SKM-1 treated with dmso at 0.1 percent for 144 hours (cell line): ENCODE results near the gene ATP8A1.

Source experiments
- DNase-seq: peaks from one replicate; lab custom pipeline; 2025; ENCODE audit not compliant: unreplicated experiment; lab: John Stamatoyannopoulos, UW

ATP8A1 gene

DNA sequence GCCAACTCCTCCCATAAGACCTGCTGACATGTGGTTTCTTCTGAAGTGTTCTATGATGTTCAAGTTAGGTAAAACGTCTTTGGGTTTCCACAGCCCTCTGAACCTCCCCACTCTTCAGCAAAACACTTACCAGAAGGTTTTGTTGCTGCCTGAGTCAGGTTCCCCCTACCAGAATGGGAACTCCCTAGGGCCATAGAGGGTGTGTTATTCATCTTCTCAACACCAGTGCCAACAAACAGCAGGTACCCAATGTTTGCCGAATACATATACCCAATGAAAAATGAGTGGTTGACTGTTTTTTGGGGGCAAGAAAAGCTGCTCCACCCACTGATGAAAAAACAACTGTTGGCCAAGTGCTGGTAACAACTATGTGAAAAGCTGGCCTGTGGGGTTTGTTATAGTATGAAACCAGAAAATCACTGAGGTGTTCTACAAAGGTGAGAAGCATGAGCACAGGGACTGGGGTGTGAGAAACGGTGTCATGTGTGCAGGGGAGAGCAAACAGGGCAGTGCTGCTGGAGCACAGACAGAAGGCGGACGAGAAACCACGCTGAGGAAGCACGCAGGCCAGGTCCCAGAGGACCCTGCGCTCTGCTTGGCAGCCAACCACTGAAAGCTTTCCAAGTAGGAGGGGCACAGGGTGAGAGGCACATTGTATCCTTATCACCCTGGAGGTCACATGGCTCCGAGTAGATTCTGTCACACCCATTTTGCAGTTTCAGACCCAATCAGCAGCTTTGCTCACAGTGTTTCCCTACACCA, 28.8 kb downstream of the ATP8A1 start:
- DNase-seq, result no peak

GRCh38 chr4:42626629-42627146, 30.2 kb downstream of the ATP8A1 start:
- DNase-seq, result no peak

GRCh38 chr4:42625329-42625728, 31.6 kb downstream of the ATP8A1 start:
- DNase-seq, result no peak

DNA sequence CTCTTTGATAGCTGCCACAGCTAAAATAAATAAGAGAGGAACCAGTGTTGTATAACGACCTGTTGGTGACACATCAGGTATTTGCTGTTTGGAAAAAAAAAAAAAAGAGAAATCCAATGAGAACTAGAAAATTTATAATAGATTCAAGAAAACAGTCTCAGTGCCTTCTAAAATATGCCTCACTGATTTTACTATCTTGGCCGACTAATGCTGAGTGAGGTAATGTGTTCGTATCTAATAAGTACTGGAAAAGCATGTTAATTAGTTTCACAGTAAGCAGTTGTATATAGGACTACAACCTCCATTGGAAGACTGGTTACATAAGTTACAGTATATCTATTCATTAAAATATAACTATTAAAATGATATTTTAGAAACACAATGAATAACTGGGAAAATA, 32.4 kb downstream of the ATP8A1 start:
- no peak for DNase-seq

- no peak for DNase-seq
These were observed 38.9 kb downstream of the ATP8A1 start for GRCh38 chr4:42618023-42618422.

DNA sequence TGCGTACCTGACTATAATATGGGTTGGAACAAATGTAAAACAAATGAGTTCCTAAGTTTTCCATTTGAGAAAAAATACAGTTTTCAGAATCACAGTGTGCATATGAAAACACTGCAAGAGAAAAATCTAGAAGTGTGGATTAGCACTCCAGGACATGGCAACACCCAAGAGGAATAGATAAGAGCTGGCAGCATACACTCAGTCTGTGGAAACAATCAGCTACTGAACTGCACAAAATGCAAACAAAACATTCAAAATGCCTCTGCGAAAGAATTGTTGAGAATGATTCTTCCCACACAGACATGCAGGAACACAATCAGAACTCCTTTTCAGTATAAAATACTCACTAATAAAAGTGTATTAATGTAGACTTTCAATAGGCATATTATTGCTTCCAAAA, 39.9 kb downstream of the ATP8A1 start:
- DNase-seq, result no peak

DNA sequence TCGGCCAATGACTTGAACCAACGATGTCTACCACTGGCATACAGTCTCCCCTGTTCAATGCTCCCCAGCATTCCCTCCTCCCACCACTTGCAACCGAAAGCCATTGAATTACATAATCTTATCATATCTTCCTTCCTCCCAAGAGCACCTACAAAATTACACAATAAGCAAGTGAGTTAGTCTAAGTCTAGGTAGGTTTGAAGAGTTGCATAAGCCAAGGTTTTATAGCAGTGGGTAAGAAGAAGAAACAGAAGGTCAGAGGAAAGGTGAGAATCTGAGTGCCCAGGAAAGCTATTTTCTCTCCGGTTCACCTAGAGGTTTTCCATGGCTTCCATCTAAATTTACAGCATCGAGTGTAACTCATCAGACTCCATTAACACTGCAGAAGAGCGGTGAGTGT, 40.3 kb downstream of the ATP8A1 start:
- no peak for DNase-seq

DNA sequence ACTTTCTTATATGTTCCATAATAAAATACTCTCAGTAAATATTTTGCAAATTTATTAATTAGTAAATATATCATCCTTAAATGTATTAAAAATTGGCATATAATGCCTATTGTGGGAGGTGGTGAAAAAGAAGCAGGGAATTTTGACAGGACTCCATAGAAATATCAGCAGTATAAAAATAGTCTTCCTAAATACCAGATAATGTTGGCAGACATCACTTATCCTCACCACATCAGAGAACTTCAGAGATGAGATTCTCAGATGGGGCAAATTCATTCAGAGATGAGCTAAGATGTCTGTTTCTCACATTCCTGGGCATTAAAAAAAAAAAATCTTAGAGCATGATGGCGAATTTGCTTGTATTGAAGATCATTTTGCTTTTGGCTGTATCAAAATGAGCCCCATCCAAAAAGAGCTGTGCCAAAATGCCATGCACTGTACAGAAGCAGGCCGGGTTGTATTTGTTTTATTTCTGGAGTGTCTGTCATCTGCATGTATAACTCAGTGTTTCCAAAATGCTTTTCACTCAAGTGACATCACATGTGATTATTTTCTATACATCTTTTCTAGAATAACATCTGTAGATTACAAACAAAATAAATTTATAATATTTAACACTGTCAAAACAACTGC, 41.7 kb downstream of the ATP8A1 start:
- DNase-seq, result no peak

DNA sequence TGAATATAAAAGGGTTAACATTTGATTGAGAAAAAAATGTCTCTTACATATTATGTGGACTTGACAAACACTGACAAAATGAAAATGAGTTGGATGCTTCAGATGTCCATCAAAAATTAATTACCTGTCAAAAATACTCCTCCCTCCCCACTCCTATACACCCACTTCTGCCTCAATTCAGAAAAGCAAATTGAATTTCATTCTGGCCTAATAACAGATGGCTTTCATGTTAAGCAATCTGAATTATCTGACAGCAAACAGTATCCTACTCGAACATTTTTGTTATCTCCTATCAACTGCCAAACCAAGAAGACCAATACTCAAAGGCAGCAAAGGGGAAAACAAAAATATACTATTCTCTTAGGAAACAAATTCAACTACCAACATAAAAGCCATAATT, 44.0 kb downstream of the ATP8A1 start:
- DNase-seq, result no peak

DNA sequence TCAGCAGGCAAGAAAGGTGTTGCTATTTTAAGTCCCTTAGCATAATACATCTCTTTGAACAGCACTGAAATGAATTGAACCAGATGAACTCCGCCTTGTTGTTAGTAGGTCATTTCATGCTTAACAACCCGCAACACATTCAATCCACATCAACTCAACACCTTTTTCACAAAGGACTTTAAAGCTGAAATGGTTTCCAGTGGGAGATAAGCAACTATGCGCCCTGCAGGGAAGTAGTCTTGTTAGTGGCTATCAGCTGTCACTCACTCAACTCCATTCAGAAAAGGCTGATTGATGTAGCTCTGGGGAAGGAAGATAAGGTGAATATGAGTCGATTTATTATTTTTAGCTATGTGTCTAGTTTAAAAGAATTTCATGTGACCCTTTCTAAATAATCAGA, 46.0 kb downstream of the ATP8A1 start:
- DNase-seq, result no peak

DNA sequence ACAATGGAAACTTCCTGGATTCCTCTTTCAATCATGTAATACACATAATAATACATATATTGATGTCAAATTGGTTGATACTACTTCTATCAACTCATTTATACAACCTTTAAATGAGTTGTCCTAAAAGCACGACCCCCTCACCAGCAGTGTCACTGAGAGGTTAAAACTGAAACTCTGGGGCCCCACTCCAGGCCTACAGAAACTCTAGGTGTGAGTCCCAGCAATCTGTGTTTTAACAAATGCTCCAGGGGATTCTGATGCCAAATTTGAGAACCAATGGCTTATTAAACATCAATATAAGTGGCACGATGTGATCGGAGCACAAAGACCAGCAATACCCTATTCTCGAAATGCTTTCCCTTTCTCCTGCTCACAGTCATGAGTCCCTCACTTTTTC, 47.9 kb downstream of the ATP8A1 start:
- DNase-seq, result no peak

DNA sequence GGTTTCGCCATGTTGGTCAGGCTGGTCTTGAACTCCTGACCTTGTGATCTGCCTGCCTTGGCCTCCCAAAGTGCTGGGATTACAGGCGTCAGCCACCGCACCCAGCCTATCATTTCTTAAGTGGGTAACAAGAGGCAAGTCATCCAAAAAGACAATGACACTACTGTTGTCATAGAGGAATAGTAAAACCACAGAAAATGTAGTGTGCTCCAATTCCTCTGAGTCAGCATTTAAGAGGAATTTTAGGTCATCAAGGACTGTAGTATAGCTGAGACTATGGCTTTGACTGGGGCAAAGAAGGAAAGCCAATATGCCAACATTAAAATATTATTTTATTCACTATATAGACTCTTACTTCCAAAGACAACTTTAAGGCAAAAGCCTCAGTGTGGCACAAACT, 48.4 kb downstream of the ATP8A1 start:
- no peak for DNase-seq

- no peak for DNase-seq
These were observed 49.7 kb downstream of the ATP8A1 start for GRCh38 chr4:42607011-42607726.

- no peak for DNase-seq
These were observed 51.6 kb downstream of the ATP8A1 start for GRCh38 chr4:42605264-42605663.

DNA sequence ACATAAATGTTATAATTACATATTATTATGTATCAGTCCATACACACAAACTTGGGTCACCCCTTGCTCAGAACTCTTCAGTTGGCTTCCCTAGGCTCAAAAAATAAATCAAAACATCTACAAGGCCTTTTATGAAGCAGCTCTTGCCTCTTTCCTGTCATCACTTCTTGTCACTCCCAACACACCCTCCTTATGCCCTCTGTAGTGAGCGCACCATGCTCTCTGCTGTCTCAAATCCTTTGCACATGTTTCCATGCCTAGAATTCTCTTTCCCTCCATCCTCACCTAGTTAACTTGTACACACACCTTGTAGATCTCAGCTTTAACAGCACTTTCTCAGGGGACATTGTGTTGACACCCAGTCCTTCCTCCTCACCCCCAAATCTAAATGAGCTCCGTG, 53.0 kb downstream of the ATP8A1 start:
- DNase-seq, result no peak

- no peak for DNase-seq
These were observed 56.3 kb downstream of the ATP8A1 start for GRCh38 chr4:42600578-42600977.

- DNase-seq, result no peak
These were observed 60.0 kb downstream of the ATP8A1 start for GRCh38 chr4:42596918-42597317.

GRCh38 chr4:42594888-42595287, 62.0 kb downstream of the ATP8A1 start:
- no peak for DNase-seq

- DNase-seq, result no peak
These were observed 68.0 kb downstream of the ATP8A1 start for GRCh38 chr4:42588909-42589308.

GRCh38 chr4:42586775-42587174, 70.1 kb downstream of the ATP8A1 start:
- DNase-seq, result no peak

DNA sequence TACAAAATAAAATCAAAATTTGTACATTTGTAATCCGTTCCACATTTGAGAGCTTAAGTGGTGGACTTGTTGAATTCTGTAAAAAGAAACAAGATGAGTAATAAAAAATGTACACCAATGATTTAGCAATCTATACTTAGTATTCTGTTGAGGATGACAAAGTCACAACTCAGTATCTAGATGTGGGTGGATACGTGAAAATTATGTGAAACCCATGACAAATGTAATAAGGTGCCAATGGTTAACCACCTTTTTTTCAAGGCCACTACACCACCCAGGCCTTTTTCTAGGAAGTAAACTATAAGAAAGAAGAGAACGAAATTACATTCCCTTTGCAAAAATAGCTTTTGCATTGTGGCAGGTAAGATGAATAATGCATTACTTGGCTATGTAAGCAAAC, 77.0 kb downstream of the ATP8A1 start:
- DNase-seq, result no peak

DNA sequence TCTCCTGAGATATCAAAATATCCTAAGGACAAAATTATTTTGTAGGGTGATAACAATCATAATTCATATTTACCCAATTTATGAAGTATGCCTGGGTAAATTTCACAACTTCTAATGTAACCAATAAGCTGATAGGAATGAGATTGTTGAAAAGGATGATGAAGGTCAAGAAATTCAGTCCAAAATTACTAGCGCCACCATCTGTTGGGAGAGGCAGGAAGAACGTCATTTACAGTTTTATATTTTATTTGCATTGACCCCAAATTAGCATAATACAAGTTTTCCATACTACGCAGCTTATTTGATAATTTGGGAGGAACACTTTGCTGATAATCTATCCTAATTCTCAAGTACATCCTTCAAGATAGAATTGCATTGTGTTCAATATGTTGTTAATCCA, 78.7 kb downstream of the ATP8A1 start:
- DNase-seq, result no peak
